Loucy (cell line): ENCODE measurements around the gene ATP13A1.
"Not testable (repeated sequence)": the region's sequence is repeated elsewhere in the genome, so short reads cannot be mapped to it uniquely, and the experiment has no call there.

ENCODE experiments used
- CTCF ChIP-seq: fragments of 200-600 bp; sonication (generic); conservative IDR thresholded peaks from 2 replicates; pipeline ENCODE4 v1.5.1; 2014; ENCODE audit warnings: mild to moderate bottlenecking, antibody characterized with exemption, low read length
- EZH2phosphoT487 ChIP-seq: fragments of 200-600 bp; IDR thresholded peaks from 2 replicates; pipeline ENCODE4 v1.6.1; 2018; ENCODE audit warnings: antibody characterized with exemption, mild to moderate bottlenecking, moderate library complexity, borderline replicate concordance

- not testable (repeated sequence) for TF ChIP-seq CTCF, EZH2phosphoT487
Observed at GRCh38 chr19:19689023-19689422, 25.5 kb upstream of the ATP13A1 start.
